HG02840 (cell line): ENCODE measurements around the gene TMEM185B.
"Not testable (repeated sequence)": the region's sequence is repeated elsewhere in the genome, so short reads cannot be mapped to it uniquely, and the experiment has no call there.

Experiments
- ATAC-seq: cut with Tn5 transposase; IDR thresholded peaks from one replicate; pipeline ENCODE4 v1.9.1; 2021; ENCODE audit warnings: mild to moderate bottlenecking, moderate library complexity, moderate number of reproducible peaks; ENCODE audit not compliant: unreplicated experiment, low FRiP score

TMEM185B gene

DNA sequence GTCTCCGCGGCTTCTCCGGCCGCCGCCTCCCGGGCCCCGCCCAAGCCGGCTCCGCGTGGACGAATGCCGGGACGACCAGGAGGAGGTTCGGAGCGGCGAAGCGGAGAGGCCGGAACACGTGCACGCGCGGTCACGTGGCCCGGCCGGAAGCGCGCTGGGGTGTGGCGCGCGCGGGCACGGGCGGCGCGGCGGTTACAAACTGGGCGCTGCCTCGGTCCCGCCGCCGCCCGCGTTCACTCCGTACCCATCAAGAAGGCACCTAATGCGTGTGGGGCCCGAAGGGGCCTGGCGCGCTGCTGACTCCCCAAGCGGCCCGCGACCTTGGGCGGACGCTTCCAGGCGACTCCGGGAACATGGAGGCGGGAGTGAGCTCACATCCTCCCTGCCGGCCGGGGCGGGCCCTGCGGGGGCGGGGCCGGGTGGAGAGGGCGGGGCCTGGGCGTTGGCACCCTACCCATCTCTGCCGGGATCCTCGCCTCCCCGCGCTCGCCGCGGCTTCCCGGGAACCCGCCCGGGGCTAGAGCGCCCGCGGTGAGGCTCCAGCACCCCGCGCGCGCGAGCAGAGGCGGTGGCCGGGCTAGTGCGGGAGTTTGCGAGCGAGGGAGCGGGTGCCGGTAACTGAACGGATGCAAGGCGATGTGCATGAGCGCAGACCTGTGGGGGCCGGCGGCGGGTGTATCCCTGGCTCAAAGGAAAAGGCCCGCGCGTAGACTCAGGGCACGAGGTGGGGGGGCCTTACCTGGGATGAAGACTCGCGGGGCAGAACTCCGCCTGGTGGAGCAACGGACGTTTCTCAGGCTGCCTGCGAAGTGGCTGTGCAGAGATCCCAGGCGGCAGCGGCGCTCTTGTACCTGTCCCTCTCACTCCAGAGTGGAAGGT is at the start of gene TMEM185B:
Gene TMEM185B (minus strand): TSS at position 367 of the 879 bp plus-strand sequence. CDS start 424 bp downstream, outside the sequence.
- ATAC-seq, result peak; percentile 79

DNA sequence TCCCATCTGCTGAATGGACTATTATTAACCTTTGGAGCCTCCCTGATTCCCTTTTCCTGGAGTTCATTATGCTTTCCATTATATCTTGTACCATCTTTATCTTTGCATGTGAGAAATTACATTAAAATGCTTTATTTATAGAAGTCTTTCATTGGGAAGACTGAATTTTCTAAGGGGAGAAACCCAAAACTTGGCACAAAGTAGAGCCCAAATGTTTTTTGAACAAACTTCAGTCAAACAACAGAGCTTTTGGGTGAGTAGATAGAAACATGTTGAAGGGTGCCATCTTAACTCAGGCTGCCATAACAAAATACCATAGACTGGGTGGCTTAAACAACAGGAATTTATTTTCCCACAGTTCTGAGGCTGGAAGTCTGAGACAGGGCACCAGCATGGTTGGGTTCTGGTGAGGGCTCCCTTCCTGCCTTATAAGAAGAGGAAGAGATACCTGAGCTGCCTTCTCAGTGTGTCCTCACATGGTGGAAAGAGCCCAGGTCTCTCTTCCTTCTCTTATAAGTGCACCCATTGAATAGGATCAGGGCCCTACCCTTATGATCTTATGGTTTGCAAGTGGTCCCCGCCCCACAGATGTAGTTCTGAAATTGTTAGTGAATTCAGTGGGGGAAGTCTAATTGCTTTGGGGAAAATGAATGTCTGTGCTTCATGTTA is 48.6 kb upstream of the TMEM185B start:
- ATAC-seq, result no peak

GRCh38 chr2:120269816-120270215 is 46.6 kb upstream of the TMEM185B start:
- no peak for ATAC-seq

- ATAC-seq, result no peak
These were observed 46.0 kb upstream of the TMEM185B start for GRCh38 chr2:120269076-120269744.

DNA sequence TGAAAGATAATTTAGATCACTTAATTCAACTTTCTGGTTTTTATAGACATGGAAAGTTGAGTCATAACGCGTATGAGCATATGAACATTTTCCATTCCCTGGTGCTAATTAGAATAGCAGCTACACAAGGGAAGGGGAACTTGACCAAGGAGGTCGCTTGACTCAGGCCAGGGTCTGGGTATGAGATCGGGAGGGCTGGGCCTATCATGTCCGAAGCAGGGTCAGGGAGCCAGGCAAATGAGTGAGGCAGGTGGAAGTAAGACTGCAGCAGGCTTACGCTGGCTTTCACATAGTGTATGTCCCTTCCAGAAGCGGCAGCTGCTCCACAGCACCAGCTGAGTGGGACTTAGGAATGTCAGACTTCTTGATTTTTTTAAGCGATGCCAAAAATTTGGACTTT is 44.1 kb upstream of the TMEM185B start:
- no peak for ATAC-seq

DNA sequence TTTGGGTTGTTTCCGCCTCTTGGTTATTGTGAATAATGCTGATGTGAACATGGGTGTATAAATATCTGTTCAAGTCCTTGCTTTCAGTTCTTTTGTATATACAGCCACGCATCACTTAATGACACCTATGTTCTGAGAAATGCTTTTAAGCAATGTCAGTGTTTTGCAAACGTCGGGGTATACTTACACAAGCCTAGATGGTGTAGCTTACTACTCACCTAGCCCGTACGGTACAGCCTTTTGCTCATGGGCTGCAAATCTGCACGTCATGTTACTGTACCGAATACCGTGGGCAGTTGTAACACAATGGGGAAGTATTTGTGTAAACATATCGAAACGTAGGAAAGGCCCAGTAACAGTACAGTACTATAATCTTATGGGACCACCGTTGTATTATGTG is 41.8 kb upstream of the TMEM185B start:
- no peak for ATAC-seq

DNA sequence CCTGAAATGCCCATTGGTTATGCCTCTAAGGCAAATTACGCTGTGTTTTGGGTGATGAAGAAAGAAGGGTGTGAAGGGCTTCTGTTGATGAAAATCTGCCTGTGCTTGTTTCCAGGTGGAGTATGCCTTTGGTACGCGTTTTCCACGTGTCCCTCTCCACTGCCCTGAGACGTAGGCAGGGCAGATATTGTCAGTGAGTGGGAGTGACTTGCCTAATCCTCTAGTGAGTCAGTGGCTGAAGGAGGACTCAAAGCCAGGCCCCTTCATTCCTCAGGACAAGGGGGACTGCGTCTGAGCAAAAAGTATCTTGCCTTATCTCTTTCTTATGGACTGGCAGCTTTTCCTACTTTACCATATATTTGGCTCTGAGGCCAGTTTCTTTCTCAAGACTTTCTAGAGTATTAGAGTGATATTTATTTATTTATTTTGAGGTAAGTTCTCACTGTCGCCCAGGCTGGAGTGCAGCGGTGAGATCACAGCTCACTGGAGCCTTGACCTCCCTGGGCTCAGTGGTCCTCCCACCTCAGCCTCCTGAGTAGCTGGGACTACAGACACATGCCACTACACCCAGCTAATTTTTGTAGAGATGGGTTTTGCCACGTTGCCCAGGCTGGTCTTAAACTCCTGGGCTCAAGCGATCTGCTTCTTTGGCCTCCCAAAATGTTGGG is 39.7 kb upstream of the TMEM185B start:
- ATAC-seq, result no peak

GRCh38 chr2:120262150-120262549 is 39.0 kb upstream of the TMEM185B start:
- ATAC-seq, result no peak

DNA sequence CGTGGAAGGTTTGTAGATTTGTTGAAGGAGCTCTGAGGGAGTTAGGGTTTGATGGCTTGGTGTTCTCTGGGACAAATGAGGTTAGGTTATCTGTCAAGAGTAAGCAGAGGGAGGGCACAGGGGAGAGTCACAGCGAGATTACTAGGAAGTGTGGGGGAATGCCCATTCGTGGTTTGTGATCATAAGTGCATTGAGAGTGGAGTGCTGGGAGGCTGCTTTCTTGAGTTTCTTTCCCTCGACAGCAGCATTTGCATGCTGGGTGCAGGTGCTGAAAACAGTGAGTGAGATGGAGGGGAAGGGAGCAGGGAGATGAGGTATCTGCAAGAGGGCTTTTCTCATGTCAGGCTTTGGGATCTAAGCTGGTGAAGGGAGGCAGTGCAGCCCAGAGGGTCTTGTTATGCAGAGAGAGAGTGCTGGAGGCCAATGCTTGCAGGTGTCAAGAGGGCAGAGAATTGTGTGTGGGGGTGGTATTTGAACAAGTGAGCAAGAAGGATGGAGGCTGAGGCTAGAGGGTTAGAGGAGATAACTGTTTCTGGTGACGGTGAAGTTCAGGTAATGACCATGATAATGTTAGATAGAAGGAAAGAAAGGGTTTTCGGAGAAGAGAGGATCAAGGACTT is 38.3 kb upstream of the TMEM185B start:
- ATAC-seq, result peak; percentile 74

- ATAC-seq, result no peak
These were observed 37.5 kb upstream of the TMEM185B start for GRCh38 chr2:120260736-120261135.

DNA sequence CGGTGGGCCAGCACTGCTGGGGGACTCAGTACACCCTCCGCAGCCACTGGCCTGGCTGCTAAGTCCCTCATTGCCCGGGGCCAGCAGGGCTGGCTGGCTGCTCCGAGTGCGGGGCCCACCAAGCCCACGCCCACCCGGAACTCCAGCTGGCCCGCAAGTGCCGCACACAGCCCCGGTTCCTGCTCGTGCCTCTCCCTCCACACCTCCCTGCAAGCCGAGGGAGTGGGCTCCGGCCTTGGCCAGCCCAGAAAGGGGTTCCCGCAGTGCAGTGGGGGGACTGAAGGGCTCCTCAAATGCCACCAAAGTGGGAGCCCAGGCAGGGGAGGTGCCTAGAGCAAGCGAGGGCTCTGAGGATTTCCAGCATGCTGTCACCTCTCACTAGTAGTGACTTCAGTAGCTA is 36.7 kb upstream of the TMEM185B start:
- ATAC-seq, result not testable (repeated sequence)

- no peak for ATAC-seq
These were observed 35.0 kb upstream of the TMEM185B start for GRCh38 chr2:120258196-120258595.

- ATAC-seq, result no peak
These were observed 34.3 kb upstream of the TMEM185B start for GRCh38 chr2:120257522-120257921.

DNA sequence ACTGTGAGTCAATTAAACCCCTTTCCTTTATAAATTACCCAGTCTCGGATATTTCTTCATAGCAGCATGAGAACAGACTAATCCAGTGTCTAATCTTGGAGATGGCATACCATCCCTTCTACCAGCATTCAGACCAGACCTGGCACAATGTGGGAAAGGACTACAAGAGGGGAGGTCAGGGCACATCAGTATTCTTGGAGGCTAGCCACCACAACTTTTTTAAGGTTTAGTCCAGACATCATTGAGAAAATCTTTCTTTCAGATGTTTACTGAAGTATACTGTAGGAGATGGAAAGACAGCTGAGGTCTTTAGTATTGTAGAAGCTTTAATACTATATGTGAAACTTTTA is 33.4 kb upstream of the TMEM185B start:
- no peak for ATAC-seq

DNA sequence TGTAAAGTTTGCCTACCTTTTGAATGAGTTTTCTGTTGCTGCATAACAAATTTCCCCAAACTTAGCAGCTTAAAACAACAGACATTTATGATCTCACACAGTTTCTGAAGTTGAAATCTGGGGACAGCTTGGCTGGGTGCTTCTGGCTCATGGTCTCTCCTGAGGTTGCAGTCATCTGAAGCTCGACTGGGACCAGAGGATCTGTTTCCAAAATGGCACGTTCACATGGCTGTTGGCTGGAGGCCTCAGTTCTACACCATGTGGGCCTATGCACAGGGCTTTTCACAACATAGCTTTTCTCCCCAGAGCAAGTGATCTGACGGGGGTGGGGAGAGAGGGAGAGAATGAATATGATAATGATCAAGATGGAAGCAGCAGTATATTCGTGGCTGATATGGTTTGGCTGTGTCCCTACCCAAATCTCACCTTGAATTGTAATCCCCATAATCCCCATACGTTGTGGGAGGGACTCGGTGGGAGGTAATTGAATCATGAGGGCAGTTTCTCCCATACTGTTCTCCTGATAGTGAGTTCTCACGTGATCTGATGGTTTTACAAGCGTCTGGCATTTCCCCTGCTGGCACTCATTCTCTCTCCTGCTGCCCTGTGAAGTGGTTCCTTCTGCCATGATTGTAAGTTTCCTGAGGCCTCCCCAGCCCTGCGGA is 32.9 kb upstream of the TMEM185B start:
- ATAC-seq, result no peak

GRCh38 chr2:120255071-120255470 is 31.9 kb upstream of the TMEM185B start:
- ATAC-seq, result no peak

DNA sequence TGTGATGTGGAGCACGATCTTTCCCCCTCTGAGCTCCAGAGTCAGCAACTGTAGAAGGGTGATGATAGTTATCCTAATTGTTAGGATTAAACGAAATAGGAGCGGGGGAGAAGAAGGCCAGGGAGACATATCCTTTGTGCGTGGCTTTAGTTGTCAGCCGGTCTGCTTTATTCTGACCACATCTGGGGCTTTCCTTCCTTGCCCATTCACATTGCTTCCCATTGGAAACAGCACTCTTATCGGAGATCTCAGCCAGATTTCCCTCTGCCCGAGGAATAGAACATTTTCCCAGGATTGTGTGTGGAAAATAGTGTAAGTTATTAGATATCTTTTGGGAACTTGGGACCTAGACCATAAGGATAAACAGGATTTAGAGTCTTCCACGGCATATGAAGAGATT is 31.0 kb upstream of the TMEM185B start:
- ATAC-seq, result no peak

DNA sequence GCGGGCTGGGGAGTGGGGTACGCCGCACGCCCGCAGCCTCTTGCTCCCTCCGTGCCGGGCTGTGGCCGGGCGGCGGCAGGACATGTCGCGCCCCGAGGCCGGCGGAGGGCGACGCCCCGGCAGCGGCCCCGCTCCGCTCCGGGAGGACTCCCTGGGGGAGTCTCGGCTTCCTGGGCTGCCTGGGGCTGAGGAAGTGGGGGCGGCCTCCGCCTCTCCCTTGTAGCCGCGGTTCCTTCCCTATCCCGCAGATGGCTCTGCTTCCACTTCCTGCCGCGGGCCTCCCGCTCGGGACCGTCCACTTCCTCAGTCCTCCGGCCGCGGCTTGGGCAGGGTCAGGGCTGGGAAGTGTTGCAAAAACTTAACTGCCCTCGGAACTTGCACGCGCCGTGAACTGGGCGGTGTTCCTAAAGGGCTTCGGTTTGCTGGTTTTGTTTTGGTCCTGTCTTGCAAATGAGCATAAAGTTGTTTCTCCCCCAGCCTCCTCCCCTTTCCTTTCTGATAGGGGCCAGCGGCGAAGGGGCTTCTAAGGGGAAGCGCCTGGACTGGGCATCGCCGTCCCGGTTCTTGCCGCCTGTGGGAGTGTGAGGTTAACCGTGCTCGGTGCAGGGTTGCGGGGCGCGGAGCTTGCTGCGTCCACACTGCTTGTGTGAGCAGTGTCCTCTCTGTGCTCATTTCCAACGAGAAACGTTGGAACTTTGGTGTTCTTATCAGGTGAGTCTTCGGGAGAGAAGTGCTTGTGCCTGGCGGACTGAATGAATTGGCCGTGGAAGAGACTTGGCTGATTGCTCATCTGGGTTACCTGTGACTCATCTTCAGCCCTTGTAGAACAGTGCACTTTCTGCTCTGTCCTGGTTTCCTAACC is 30.1 kb upstream of the TMEM185B start:
- peak; percentile 32 for ATAC-seq
